NCI-H2107 (cell line): ENCODE data around the gene CHRD.

Source experiments
- DNase-seq: peaks from one replicate; lab custom pipeline; 2025; lab: John Stamatoyannopoulos, UW

Gene CHRD

DNA sequence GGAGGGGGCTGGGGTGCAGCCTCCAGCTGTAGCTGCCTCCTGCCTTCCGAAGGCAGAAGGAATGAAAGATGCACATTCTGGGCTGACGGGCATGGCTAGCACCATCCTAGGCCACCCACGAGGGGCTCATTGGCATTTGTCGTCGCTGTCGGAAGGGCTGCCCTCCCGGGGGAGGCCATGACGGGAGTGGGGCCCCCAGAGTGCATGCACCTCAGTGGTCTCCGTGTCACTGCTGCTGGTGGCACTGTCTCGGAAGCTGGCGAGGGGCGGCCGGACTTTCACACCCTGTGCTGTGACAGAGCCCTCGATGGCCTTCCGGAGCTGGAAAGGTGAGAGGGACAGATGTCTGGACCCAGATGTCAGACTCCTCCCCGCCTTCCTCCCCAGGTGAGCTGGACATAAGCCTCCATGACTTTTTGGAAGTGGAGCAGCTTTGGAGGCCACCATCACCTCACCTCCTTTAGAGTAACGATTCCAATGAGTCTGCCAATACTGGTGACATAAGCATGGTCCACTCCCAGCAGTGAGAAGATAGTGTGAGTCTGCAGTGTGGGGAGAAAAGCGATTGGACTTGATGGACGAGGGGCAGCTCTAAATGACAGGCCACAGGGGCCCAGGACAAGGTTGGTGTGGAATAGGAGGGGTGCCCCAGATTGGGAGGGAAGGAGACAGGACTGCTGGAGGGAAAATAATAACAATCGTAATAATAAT, 33.2 kb upstream of the CHRD start:
- no peak for DNase-seq

DNA sequence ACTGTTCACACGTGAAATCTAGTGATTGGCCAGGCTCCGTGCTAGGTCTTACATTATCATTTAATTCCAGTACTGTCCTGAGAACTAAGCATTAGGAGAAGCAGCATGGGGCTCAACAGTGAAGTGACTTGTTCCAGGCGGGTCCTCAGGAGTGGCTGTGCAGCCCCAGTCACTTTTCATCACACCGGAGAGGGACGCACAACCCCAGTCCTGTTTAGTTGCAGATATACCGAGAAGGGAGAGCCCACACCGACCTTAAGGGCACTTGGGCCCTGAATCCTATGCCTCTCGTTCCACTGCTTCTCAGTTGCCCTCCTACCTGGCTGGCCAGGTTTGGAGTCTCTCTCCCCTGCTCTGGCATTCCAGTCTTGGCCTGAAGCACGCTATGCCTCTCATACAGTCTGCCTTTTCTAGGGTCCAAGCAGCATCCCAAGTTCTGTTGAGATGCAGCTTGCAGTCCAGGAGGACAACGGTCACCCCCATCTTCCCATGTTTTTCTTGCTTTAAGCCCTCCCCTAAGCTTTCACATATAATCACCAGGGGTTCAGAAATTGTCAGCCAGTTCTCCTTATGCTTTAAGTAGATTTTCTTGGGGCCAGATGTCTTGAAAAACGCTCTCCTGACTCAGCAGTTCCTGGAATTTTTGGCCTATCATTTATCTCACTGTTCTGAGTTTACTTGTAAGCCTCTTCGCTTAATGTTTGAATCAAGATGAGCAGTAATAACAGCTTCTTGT, 32.4 kb upstream of the CHRD start:
- DNase-seq: no peak

DNA sequence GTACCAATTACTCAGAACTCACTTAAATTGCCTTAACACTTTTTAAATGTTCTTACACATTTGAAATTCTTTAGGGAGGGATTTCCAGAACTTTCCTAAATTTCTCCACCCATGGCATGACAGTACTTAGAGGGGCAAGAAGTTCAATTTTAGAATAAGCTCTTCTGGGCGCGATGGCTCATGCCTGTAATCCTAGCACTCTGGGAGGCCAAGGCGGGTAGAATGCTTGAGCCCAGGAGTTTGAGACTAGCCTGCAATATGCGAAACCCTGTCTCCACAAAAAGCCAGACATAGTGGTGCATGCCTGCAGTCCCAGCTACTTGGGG, 31.8 kb upstream of the CHRD start:
- no peak for DNase-seq

DNA sequence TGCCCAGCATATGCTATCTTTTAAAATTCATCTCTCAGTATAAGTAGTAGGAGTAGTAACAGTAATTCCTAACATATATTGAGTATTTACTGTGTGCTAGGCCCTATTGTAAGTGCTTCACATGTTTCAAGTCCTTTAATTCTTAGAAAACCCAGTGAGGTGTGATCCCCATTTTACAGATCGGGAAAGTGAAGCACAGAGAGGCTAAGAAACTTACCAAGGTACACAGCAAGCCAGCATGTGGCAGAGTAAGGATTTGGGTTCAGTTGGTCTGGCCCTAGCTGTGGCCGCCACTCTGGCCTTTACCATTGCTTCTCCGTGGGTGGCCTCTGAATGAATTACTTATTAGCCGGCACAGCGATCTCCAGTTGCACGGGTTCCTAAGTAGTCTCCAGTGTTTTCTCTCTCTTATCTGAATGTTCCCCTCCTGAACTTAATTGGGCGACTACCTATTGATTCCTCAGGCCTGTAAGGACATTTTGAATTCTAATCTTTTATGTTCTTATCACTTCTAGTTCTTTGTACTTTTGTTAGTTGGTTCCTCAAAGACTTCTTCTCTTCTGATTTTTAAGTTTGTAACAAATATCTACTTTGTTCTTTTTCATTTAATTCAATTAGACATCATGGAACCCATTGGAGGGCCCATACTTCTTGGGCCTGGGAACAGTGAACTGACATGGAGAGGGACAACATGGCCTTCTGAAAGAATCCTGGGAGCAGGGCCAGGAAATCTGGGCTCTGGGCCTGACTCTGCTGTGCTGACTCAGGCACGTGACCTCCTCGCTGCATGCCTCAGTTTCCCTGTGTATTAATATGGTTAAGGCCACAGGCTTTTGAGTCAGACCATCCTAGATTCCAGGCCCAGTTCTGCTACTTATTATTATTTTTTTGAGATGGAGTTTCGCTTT, 30.0 kb upstream of the CHRD start:
- no peak for DNase-seq

DNA sequence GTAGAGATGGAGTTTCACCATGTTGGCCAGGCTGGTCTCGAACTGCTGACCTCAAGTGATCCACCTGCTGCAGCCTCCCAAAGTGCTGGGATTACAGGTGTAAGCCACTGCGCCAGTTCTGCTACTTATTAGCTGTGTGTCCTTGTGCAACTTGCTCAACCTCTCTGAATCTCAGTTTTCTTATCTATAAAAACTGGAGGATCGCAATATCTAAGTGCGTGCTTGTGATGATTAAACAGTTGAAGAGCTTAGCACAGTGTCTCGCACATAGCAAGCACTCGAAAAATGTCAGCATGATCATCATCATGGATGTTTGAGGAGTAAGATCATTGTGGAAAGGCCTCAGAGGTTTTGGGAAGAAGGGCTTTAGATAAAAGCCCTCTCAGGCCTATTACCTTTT, 29.2 kb upstream of the CHRD start:
- no peak for DNase-seq

DNA sequence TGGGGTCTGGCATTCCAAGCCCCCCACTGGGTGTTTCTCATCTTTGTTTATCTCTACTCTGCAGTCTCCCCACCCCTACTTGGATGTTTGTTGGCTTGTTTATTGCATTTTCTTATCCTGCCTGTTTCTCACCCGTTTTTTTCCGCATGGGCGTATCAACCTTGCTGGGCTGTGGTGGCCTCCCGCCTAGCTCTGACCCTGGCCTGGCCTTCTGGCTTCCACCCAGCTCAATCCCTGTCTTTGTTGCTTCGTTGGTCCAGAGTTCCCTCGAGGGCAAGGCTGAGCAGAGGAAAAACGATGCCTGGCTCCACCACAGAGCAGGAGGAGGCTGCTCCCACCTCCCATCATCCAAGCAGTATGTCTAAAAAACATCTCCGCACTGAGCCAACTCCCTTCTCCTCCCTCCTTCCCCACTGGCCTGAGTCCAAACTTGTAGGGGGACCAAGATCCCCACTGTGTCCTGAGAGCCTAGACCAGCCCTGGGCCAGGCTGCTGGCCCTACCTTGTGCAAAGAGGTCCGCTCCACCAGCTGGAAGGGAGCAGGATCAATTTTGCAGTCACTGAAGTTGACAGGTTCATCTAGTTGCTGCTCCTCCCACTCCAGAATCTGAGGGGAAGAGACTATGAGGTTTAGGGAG, 28.2 kb upstream of the CHRD start:
- no peak for DNase-seq

DNA sequence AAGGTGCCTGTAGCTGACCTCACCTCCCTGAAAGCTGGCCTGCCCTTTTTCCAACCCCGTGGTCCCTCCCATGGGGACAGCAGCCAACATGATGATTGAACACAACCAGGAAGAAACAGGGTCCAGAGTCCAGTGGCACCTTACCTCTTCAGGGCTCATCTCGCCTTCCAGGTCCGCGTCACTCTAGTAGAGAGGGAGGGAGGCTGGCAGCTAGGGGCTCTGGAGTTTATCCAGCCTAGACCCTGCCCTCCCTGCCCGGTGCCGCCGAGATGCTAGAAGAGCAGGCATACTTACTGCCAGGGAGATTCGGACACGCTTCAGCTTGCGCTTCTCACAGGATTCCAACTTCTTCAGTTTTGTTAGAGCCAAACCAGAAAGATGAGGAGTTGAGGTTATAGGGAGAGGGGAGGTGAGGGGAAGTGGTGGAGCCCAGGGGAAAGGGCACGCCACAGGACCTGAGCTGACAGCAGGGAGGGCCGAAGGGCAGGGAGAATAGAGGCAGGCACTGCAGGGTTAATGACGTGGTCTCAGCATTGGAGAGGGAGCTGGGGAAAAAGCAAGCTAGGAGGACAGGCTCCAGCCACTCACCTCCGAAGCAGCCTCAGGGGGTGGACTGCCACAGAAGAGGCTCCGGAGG, 27.6 kb upstream of the CHRD start:
- DNase-seq: no peak

DNA sequence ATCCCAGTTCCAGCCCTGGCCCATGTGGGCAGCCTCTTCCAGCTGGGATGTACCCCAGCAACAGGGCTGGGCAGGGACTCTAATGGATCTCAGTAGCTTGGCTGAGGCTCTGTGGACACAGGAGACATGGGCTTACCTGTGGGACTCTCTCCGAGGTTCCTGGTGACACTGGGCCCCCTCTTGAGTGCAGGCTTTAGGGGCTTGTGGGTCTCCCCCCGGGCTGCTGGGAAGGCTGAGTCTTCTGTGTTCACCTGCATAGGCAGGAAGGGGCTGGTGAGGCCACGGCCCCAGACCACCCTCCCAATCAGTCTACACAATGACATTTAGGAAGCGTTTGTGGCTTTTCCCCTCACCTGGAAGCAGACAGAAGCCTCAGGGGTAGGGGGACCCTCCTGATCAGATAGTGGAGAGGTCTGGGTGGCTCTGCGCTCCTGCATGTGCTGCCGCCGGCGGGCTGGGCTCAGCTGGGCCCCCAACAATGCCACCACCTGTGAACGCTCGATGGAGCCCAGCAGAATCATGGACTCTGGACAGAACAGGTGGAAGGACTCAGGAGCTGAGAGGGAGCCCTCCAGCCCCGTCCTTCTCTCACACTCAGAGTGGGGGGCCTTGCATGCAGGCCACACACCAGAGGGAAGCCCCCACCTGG, 26.8 kb upstream of the CHRD start:
- no peak for DNase-seq

DNA sequence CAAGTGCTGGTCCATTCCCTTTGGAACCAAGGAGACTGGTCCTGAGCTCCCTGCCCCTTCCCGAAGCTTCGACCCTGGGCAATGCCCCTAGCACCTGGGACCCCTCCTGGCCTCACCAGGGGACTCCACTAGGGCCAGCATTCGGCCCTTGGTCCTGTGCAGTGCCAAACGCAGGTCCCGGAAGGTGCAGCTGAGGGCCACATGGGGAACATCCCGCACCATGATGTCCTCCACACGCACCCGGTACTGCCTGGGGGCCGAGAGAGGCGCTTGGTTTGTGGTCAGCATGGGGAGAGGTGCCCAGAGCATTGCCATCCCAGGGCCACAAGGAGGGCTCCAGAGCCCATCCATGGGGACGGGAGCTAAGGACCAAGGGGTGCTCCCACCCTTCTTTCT, 26.3 kb upstream of the CHRD start:
- no peak for DNase-seq

DNA sequence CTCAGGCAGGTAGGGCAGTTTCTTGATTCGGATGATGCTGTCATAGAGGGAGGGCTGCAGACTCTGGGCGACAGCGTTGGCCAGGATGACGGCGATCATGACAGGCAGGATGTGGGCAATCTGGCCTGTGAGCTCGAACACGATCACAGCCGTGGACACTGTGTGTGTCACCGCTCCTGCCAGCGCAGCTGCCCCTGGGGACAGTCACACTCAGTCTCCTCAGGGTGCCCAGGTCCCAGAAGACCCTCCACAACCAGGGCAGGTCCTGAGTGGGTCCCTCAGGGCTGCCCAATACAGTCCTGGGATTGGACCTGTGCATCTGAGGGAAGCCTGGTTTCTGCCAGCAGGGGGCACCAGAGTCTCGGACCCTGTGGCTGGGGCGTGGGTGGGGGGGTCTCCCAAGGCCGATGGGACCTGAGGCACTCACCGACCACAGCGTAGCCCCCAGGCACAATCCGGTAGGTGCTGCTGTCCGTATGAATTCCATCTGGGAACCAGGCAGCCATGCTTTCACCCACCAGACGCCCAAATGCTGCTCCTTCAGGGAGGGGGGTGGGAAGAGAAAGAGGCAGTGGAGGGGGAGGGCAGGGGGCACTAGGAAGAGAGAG, 25.6 kb upstream of the CHRD start:
- DNase-seq: no peak

DNA sequence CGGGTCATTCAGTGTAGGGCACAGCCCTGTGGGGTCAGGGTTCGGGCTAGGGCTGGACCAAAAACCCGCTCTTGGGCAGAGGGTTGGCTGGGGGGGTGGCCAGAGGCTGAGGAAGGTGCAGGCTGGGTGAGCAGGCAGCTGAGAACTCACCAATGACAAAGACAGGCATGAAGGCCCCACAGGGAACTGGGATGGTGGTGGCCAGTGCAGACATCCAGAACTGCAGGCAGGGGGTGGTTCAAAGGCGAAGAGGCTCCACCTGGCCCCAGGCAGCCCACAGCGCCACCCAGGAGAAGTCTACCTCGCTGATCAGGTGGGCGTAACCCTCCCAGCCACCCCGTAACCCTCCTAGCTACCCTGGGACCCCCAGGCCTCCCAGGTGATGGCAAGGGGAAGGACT, 25.1 kb upstream of the CHRD start:
- DNase-seq: no peak

DNA sequence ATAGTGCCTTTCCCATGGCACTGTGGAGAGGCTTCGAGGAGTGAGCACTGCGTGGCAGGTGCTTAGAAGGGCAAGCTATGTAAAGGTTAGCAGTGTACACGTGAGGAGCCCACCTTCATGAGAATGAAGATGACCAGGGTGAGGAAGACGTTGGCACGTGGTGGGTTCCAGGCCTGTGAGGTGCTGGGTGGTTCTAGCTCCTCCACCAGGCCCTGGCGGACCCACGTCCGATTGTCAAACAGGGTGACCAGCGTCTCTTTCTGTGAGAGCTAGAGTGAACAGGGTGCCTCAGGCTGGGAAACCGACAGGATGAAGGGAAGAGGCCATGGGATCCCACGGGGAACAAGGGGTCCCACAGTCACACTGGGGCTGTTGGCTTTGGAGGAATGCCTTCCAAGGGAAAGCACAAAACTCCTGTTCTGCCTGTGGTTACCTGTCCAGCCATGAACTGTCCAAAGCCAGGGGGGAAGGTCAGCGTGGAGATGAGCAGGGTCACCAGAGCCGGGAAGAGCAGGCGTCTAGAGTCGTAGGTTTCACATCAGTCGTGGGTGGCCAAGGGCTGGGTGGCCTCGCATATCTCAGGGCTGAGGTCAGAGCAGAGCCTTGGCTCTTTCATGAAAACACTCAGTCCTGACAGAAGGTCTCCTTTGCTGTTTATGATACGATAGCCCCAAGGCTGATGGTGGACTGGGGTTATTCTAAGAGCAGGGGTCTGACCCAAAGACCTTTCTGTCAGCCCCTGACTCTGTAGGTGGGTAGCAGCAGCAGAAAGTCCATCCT, 24.4 kb upstream of the CHRD start:
- no peak for DNase-seq

DNA sequence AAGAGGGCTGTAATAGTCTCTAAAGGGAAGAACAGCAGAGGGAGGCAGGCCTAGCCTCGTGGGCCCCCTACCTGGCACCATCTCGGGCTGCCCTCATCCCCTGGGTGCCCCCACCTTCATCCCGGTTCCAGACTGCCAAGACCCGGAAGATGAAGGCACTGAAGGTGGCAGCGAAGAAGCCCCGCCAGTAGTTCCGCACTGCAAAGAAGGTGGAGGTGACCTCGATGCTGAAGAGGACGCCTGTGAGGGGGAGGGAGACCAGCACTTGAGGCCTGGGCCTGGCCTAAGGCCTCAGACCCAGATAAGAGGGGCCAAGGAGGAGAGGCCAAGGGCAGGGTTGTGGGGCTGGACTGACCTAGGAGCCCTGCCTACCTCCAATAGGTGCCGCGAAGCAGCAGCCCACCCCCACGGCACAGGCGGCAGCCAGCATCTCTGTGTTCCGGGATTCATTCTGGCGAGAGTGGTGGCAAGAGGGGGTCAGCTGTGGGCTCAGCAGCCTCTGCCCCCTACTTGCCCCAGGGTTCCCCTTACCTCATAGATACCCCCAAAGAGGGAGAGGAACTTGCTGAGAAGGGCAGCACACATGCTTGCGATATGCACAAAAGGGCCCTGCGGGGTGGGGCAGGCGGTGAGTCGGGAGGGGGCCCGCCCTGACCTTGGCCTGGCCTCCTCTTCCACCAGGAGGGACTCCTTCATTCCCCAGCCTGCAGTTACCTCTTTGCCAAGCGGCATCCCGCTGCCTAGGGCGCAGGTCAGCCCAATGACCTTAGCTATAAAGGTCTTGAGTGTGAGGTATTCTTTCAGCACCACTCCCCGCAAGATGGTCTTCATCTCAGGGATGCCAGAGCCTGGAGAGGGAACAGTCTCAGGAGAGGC, 22.4 kb upstream of the CHRD start:
- no peak for DNase-seq

DNA sequence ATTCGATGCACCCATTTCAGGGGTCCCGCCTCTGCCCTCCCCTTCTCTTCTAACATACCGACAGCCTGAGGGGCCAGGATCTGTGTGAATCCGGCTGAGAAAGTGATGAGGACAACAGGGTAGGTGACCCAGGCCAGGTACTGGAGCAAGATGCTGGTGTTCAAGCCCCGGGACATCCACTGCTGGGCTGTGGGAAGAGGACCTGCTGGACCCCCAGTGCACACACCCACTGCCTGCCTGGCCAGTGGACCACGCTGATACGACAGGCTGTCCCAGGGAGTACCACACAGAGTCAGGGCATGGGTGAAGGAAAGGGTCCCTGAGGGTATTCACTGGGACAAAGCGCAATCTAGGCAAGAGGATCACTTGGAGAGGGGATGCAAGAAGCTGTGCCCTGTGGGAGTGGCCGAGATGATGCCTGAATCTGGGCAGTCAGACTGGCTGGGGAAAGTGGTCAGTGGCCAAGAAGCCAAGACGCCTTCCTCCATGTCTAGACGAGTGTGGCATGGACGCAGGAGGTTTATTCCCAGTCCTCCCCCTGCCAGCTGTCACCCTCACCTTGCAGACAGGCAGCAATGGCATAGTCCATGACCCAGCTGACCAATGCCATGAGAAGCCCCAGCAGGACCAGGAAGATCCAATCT, 21.6 kb upstream of the CHRD start:
- no peak for DNase-seq

DNA sequence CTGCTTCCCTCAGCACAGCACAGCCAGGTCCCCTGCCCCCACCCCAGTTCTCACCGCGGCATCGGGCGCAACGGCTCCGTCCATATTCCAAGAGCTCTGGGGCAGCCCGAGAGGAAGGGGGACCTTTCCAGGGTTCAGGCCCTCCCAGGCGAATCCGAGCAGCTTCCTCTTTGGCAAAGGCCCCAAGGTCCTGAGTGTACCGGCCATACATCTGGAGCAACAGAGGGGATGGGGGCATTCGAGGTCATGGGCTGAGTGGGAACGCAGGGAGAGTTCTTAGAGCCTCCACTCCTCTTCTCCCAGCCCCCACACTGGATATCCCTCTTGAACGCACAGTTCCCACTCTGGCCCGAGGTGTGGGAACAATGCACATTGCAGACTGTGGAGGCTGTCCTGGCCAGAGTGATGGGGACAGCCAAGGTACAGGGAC, 20.9 kb upstream of the CHRD start:
- no peak for DNase-seq

DNA sequence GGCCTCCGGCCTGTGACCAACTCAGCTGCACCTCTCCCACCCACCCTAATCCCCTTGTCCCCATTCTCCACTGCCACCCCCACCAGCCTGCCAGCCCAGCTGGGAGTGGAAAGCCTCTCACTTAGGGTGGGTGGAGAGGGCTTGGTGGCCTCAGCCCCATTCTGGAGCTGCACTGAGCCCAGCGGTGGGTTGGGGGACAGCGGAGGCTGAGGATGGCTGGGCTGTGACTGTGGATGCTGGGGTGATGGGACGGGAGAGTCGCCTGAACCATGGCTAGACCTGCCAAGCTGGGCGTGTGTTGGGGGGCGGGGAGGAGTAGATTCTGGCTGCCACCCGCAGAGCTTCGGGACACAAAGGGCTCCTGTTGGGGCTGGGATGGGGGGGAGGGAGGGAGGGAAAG, 20.2 kb upstream of the CHRD start:
- no peak for DNase-seq

DNA sequence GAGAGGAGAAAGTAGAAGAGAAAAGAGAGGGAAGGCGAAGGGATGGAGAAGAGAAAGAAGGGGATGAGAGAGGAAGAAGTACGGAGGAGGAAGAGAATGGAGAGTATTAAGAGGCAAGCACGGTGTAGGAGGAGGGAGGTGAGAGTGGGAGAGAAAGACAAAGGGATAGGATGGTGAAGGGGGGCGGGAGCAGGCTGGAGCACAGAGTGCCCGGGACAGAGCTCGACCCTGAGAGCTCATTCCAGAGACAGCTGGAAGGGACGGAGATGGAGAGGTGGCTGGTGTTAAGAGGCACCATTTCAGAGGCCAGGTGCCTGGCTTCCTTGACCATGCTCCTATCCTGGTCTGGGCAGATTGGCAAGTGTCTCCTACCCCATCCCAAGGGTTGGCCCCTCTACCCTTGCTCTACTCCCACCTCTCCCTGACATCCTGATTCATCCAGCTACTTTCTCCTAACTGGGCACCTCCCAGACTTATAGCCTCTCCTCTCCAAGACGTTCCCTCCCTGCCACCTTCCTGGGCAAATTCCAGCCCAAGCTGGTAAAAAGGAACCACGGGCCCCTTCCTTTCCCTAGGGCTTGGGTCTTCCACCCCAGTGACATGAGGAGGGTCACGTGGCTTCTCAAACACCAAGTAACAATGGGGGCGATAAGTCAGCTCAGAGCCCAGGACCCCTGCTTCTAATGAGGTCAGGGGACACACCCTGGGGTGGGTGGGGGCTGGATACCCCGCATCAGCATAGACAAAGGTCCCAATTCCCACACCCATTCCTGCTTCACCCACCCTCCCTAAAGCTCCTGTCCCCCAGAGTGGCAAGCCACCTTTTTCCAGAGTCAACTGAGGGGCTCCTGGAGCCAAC, 19.6 kb upstream of the CHRD start:
- DNase-seq: no peak
